Heart left ventricle (tissue), 13 donors: ENCODE measurements around the gene CCDC192.

ENCODE experiments used
- CTCF ChIP-seq, 12 donors: fragments of 200-600 bp; sonication (generic) in 4 of 12; IDR thresholded peaks; one replicate each; pipeline versions ENCODE4 v1.5.0 to v1.8.0; 2018 to 2022; ENCODE audit warnings: antibody characterized with exemption in 12 of 12, mild to moderate bottlenecking in 5 of 12
- POLR2A ChIP-seq, 2 donors: fragments of 450-650 bp; IDR thresholded peaks; one replicate each; pipeline ENCODE4 v1.6.1; 2017; ENCODE audit warnings: antibody characterized with exemption in 2 of 2, mild to moderate bottlenecking in 2 of 2, moderate library complexity in 2 of 2
- donor health status: ischemic (EF 13 %, LVEDD 7.1; RV severe dilation, severe dysfunction).
- donor health status: DM: no; HTN: yes; CAD: no.
- donor health status: DM: no; HTN: no; CAD: no.
- donor health status: ischemic (EF 25% LVEDD 6.9; RV normal size, moderate dysfunction).
- donor health status: ischemic (EF 25% LVEDD 5.7; RV mildly dilated, moderate dysfunction).
- donor health status: ischemic (EF 35%, LVEDD 5.7; RV mildly dilated, moderate dysfunction).
- donor health status: nonischemic (EF 11% LVEDD 7.7; RV severe dilation, severe dysfunction).
- donor health status: DM: yes; HTN: yes; CAD: no.
- donor health status: PGD.
- donor health status: ischemic (EF 29% LVEDD 5.4; RV normal size, mild dysfunction).
- donor health status: nonischemic (EF 23%, LVEDD 6.1; RV moderate dilation, normal function).

DNA sequence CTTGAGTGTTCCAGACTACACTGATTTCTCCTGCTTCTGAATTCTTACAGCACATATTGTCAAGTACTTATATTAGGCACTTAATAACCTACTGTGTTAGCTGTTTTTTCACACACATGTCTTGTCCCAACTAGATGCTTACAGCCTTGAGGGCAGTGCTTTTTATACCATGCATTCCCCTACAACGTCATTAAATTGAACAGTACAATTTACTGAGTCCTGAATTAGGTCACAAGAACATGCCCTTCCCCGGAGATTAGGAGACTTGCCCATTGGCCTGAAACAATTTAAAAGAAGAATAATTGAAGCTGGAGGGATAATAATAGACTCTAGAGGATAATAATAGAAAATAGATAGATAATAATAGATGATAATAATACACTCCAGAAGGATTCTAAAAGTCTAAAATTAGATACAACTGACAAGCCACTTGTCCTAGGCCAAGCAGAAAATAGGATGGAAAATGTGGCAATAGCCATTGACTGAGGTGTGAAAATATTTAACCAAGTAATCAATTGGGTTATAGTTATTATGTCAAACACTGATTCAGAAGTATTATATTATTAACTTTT, 267.7 kb downstream of the CCDC192 start:
- TF ChIP-seq CTCF (IDR thresholded peaks at IDR 0.05) (no peak), POLR2A (IDR thresholded peaks at IDR 0.05) (no peak)
